ENCODE data around the gene ABCA2.

Gene ABCA2

GRCh38 chr9:137015540-137015930 is 12.5 kb downstream of the ABCA2 start:
- H3K4me3 ChIP-seq (ENCODE audit: low read length), result no peak overlapping the region
- TF ChIP-seq CTCF (IDR thresholded peaks at IDR 0.05; ENCODE audit: insufficient read depth, low read depth, low read length, missing control alignments), result no peak
- no peak for DNase-seq (ENCODE audit: low read depth)

GRCh38 chr9:137014776-137015539 is 13.1 kb downstream of the ABCA2 start:
- no peak for TF ChIP-seq CTCF (IDR thresholded peaks at IDR 0.05; ENCODE audit: insufficient read depth, low read depth, low read length, missing control alignments)
- no peak for DNase-seq (ENCODE audit: low read depth)
- no peak overlapping the region for H3K4me3 ChIP-seq (ENCODE audit: low read length)

GRCh38 chr9:137014166-137014565 is 13.9 kb downstream of the ABCA2 start:
- no peak overlapping the region for H3K4me3 ChIP-seq (ENCODE audit: low read length)
- TF ChIP-seq CTCF (IDR thresholded peaks at IDR 0.05; ENCODE audit: insufficient read depth, low read depth, low read length, missing control alignments), result no peak
- DNase-seq (ENCODE audit: low read depth), result no peak

GRCh38 chr9:137013571-137013940 is 14.5 kb downstream of the ABCA2 start:
- DNase-seq (ENCODE audit: low read depth), result no peak
- no peak overlapping the region for H3K4me3 ChIP-seq (ENCODE audit: low read length)
- no peak for TF ChIP-seq CTCF (IDR thresholded peaks at IDR 0.05; ENCODE audit: insufficient read depth, low read depth, low read length, missing control alignments)

- no peak overlapping the region for H3K4me3 ChIP-seq (ENCODE audit: low read length)
- no peak for TF ChIP-seq CTCF (IDR thresholded peaks at IDR 0.05; ENCODE audit: insufficient read depth, low read depth, low read length, missing control alignments)
- no peak for DNase-seq (ENCODE audit: low read depth)
These were observed 15.1 kb downstream of the ABCA2 start for GRCh38 chr9:137012694-137013570.

- H3K4me3 ChIP-seq (ENCODE audit: low read length), result no peak overlapping the region
- no peak for DNase-seq (ENCODE audit: low read depth)
- no peak for TF ChIP-seq CTCF (IDR thresholded peaks at IDR 0.05; ENCODE audit: insufficient read depth, low read depth, low read length, missing control alignments)
These were observed 15.9 kb downstream of the ABCA2 start for GRCh38 chr9:137011907-137012675.
